ENCODE data around the gene NTSR1.

- TF ChIP-seq CTCF (IDR thresholded peaks at IDR 0.05), result no peak
- TF ChIP-seq POLR2A (IDR thresholded peaks at IDR 0.05), result no peak
Measured at GRCh38 chr20:62811720-62812119, 103.1 kb downstream of the NTSR1 start.
